Inflammatory macrophage treated with lipopolysaccharide for 4 hours (primary cell): ENCODE results near the gene ETFA.

Source experiments
- DNase-seq: peaks from one replicate; pipeline ENCODE4 v3.0.0-alpha.2; 2020

ETFA gene

DNA sequence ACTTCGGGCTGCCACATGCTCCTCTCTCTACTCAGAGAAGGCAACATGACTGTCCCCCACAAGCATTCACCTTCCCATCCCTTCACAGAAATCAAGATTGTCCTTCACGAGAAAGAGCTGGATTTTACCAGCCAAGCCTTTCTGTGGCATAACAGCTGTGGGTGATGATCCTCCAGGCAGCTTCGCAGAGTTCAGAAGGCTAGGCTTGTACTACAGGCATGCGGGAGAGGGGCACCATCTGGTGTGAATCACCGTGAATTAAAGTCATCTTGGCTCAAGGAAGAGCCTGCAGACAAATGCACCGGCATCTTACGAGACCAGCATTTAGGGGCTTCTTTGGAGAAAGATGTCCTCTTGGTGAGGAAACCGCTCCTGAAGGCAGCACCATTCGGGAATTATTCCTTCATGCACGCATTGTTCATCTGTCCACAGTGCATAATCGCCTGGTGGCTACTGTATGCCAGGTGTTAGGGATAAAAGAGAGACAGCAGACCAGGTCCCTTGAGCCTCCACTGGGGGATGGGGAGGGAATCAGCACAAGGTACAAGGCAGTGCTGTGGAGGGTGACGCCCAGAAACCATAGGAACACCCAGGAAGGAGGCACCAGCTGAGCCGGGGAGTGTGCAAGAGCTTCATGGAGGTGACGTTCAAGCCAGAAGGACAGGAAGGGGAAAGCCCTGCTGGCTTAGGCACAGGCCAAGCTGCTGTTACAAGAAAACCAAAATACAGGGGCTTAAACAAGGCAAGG, 142.9 kb downstream of the ETFA start:
- DNase-seq: no peak

- no peak for DNase-seq
Measured at GRCh38 chr15:76165951-76166350, 145.3 kb downstream of the ETFA start.
